GM18520 (cell line): ENCODE results near the gene MYL9.

ENCODE experiments used
- ATAC-seq: cut with Tn5 transposase; IDR thresholded peaks from one replicate; pipeline ENCODE4 v1.9.1; 2021; ENCODE audit not compliant: unreplicated experiment

The MYL9 gene

DNA sequence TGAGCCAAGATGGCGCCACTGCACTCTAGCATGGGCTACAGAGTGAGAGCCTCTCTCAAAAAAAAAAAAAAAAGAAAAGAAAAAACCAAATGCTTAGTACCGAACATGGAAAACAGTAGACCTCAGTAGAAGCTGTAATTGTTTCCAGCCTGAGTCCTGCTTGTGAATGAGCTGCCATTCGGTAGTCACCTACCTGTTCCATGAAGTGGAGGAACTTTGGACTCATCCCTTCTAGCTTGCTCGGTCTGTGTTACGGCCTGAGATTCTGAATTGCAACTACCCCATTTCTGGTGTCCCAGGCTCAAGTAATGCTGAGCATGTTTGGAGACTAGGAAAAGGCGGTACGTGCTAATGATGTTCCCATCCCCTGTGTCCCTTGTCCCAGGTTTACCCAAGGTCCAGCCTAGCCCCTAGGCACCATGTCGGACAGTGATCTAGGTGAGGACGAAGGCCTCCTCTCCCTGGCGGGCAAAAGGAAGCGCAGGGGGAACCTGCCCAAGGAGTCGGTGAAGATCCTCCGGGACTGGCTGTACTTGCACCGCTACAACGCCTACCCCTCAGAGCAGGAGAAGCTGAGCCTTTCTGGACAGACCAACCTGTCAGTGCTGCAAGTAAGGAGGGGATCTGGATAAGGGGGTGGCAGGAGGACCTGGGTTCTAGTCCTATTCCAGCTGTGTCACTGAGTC, 37.2 kb downstream of the MYL9 start:
- ATAC-seq: no peak

DNA sequence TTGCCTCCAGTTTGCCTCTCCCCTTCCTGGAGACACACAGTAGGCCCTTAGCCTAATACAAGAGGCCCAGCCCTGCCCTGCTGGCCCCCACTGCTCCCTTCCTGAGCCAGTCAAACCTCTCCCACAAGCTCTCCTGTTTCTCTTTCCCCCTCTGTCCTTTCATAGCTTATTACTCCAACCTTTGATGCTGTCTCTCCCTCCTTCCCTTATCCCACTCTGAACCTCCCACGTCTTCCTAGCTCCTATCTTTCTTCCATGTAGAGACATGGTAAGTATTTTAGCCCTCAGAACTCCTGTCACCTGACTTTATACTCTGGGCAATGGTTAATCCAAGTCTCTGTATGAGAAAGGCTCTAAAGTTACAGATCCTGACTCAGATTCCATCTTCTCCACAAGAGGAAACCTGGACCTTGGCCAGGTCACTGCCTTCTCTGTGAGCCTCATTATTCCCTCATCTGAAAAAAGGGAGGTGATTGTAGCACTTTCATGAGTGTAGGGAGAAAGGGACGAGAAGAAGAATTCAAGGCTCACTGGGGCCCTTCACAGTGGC, 38.8 kb downstream of the MYL9 start:
- ATAC-seq: no peak

DNA sequence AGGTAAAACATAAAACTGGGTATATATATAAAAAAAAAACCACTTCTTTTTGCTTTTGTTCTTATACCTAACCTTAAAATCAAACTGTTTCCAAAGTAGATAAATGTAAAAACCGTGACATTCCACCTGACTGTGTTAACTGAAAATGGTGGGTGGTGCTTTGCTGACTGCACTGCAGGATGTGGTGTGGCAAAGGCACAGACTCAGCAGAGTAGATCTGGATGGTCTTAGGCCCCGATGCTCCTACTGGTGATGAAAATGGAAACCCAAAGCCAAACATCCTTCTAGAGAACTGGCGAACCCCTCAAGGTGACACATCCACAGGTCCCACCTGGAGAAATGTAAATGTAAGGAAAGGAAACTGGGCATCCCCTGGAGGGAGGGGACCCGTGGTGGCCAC, 41.0 kb downstream of the MYL9 start:
- ATAC-seq: no peak

DNA sequence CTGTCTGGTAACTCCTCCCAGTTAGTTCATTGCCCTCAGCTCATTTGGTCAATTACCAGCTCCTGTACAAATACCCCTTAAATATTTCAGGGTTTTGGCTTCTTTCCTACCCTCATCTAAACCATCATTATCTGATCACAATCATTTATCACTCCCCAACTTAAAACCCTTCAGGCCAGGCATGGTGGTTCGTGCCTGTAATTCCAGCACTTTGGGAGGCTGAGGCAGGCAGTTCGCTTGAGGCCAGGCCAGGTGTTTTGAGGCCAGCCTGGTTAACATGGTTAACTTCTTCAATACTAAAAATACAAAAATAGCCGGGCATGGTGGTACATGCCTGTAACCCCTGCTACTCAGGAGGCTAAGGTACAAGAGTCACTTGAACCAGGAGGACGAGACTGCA, 41.5 kb downstream of the MYL9 start:
- no peak for ATAC-seq

DNA sequence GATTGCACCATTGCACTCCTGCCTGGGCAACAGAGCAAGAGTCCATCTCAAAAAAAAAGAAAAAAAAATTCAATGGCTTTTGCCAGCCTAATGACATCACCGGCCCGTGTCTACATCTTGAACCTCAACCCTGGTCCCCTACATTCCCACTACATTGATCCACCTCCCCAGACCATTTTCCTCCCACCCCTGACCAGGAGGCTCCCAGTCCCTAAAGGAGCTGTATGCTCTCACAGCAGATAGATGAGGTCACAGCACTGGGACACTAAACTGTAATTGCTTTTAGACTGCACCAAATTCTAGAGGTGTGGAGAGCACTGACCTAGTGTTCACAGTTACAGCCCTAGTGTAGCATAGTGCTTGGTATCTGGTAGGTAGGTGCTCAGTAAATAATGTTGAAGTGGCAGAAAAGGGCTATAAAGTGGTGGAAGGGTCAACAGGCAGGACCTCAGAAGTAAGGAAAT, 42.7 kb downstream of the MYL9 start:
- no peak for ATAC-seq

DNA sequence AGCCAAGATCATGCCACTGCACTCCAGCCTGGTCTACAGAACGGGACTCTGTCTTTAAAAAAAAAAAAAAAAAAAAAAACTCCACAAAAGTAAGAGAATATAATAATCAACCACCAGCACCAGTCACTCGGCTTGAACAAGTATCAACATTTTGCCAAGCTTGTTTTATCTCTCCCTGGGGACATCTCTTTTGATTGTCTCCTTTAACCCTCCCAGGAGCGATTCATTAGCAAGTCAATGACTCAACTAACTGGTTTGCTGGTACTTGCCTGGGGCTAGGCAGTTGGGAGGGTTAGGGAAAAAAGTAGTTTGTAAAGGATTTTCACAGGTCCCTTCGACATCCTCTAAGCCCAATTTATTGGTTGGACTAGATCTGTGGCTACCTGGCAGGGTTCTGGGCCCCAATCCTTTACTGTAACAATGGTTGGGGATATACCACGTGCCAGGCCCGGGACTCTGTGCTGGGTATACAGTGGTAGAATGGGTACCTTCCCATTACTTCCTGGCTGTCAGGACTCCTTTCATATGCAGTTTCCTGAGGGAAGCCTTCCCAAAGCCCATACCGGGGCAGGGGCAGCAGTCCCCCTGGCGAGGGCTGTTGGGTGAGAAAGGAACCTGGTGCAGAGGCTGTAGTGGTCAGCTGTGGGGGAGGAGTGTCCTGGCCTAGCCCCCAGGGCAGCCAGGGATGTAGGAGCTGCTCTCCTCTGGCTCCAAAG, 44.2 kb downstream of the MYL9 start:
- no peak for ATAC-seq

DNA sequence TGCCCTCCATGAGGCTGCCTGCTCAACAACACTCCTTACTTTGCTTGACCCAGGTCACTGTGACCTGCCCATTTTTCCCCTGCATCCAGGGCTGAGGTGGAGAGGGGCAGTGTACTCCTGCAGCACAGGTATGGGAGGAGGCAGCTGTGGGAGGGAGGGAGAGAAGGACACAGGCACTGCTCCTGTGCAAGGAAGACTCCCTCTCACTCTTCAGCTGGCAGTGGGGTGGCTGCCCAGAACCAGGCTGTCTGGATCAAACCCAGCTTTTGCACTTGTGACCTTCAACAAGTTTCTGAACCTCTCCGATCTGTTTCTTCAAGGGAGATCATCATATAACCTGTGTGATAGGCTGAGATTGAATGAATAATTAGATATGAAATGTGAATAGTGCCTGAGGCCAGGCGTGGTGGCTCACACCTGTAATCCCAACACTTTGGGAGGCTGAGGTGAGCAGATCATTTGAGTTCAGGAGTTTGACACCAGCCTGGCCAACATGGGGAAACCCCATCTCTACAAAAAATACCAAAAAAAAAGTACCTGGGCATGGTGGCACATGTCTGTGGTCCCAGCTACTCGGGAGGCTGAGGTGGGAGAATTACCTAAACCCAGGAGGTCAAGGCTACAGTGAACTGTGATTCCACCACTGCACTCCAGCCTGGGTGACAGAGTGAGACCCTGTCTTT, 46.2 kb downstream of the MYL9 start:
- ATAC-seq: no peak

DNA sequence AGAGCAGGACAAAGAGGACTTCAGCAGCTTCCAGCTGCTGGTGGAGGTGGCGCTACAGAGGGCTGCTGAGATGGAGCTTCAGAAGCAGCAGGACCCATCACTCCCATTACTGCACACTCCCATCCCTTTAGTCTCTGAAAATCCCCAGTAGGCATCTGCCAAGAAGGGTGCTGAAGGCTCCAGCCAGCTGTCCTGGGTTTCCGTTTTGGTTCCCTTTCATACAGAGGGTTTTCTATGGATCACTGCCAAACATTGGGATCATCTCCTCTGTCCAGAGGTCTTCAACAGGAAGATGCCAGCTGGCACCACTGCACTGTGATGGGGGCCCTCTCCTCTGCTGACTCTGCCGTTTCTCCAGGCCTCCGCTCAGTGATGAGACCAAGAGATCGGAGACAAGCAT, 50.0 kb downstream of the MYL9 start:
- no peak for ATAC-seq

DNA sequence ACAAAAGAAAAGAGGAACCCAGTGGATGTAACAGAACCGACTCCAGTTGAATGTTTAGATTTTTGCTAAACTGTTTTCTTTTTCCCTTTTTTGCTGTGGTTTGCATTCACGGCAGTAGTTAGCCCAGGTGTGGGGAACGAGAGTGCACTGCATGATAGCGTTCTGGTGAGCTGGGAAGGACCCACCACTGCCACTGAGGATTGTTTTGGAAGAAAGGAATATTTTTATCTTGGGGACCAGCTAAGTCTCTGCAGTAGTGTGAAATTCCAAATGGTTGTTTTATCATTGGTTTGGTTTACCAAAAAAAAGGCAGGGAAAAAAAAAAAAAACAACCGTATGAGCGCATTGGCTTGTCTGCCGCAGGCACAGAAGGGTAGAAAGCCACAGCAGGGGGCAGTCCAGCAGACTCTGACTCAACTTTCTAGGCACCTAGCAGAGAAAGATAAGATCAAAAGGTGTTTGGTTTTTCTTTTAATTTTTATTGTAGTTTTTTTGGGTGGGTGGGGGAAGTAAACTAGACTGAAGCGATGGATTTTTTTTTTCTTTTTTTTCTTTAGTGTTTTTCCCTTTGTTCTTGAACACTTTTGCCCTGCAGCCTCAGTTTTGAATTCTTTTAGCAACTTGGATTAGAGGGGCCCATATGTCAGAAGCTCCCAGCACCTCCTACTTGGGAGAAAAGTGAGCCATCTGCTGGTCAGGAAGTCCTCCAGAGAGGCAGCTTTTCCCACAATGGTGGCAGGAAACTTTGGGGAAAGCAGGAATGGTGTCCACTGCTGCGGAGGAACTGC, 50.7 kb downstream of the MYL9 start:
- ATAC-seq: no peak

DNA sequence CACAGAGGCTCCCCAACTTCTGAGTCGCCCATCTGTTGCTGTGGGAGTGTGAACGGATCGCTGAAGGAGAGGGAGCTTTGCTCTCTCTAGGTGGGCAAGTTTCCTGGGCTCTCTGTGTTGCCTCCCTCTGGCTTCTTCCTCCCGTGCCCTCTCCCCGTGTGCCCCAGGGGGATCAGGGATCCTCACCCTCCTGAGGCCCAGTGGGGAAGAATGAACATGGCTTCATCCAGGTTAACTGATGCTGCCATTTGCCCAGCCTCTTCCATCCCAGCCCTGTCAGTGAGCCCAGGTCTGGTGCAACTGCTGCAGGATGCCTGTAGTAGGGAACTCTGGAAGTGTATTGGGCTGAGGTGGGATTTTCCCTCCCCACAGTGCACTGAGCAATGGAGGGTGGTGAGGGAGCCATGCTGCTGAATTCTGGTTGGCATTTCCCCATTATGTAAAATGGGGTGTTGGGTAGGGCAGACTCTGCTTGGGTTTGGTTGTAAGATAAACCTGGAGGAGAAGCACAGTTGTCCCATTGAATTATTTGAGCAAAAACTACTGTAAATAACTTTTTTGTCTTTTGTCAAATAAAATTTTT, 52.1 kb downstream of the MYL9 start:
- no peak for ATAC-seq

DNA sequence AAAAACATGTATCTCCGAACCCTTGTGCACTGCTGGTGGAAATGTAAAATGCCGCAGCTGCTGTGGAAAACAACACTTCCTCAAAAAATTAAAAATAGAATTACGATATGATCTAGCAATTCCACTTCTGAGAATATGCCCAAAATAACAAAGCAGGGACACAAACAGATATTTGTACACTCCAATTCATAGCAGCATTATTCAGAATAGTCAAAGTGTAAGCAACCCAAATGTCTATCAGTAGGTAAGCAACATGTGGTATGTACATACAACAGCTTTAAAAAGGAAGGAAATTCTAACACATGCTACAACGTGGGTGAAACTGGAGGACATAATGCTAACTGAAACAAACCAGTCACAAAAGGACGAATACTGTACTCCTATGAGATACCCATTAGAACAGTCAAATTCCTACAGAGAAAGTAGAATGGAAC, 58.6 kb downstream of the MYL9 start:
- no peak for ATAC-seq
